Nephron progenitor cell (in vitro differentiated cells): Measurements from ENCODE around the gene NMRK1.

Source experiments
- DNase-seq: peaks from one replicate; pipeline ENCODE4 v3.0.0; 2021
- H3K27ac Mint-ChIP-seq: 2 replicates; pipeline ENCODE4 v1.8.0; 2021; ENCODE audit warnings: mild to moderate bottlenecking, moderate library complexity, mixed read lengths
- H3K27me3 Mint-ChIP-seq: 2 replicates; pipeline ENCODE4 v1.8.0; 2021; ENCODE audit warnings: mild to moderate bottlenecking, low read depth, mixed read lengths; ENCODE audit not compliant: poor library complexity
- H3K36me3 Mint-ChIP-seq: 2 replicates; pipeline ENCODE4 v1.8.0; 2021; ENCODE audit warnings: low read depth, mixed read lengths
- H3K4me1 Mint-ChIP-seq: 2 replicates; pipeline ENCODE4 v1.8.0; 2021; ENCODE audit warnings: mixed read lengths
- H3K4me3 Mint-ChIP-seq: 2 replicates; pipeline ENCODE4 v1.8.0; 2021; ENCODE audit warnings: mild to moderate bottlenecking, moderate library complexity, mixed read lengths
- H3K9me3 Mint-ChIP-seq: 2 replicates; pipeline ENCODE4 v1.8.0; 2021; ENCODE audit warnings: mild to moderate bottlenecking, moderate library complexity, mixed read lengths
- CTCF ChIP-seq: fragments of 200-600 bp; sonication (generic); IDR thresholded peaks from 2 replicates; pipeline ENCODE4 v1.5.0; 2021; ENCODE audit warnings: antibody characterized with exemption

Gene NMRK1

DNA sequence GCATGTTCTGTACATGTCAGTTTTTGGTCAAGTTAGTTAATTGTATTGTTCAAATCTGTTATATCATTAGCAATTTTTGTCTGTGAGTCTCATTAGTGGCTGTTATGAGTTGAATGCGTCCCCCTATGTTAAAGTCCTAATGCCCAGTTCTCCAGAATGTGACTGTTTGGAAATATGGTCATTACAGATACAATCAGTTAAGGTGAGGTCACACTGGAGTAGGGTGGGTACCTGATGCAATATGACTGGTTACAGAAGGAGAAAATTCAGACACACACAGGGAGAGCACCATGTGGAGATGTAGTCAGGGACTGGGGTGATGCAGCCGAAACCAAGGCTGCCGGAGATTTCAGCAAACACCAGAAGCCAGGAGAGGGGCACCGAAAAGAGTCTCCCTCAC lies 15.1 kb downstream of the NMRK1 start:
- TF ChIP-seq CTCF: no peak
- no peak for DNase-seq
- Mint-ChIP-seq H3K27me3 (peaks cover 4% of the 10 kb centered on the region), H3K4me1 (no peaks in the 10 kb centered on the region), H3K4me3 (no peak overlapping the region), H3K9me3 (no peaks in the 10 kb centered on the region), H3K36me3 (no peaks in the 10 kb centered on the region), H3K27ac (no peak overlapping the region)

GRCh38 chr9:75071530-75072122 lies 16.3 kb downstream of the NMRK1 start:
- H3K36me3 Mint-ChIP-seq: no peaks in the 10 kb centered on the region
- no peak for TF ChIP-seq CTCF
- H3K27me3 Mint-ChIP-seq: peaks cover 4% of the 10 kb centered on the region
- H3K9me3 Mint-ChIP-seq: no peaks in the 10 kb centered on the region
- no peak for DNase-seq
- no peaks in the 10 kb centered on the region for H3K4me1 Mint-ChIP-seq
- H3K4me3 Mint-ChIP-seq: no peak overlapping the region
- no peak overlapping the region for H3K27ac Mint-ChIP-seq

DNA sequence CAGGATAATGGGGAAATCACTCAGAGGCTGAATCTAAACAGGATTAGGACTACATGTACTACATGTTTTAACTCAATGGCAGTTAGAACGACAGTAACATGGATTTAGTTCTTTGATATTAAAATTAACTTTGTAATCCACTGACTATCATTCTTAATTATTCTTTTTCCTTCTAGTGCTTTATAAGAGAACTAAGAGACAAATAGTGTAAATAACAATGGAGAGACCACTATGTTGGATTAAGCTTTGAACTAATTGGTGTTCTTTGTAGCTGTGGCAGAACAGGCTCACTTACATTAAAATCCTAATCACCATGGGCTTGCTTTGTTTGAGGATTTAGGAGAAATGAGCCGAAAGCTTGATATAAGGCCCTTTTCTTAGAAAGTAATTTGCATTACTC lies 18.8 kb downstream of the NMRK1 start:
- no peak for TF ChIP-seq CTCF
- no peak overlapping the region for H3K27ac Mint-ChIP-seq
- DNase-seq: no peak
- no peaks in the 10 kb centered on the region for H3K9me3 Mint-ChIP-seq
- no peaks in the 10 kb centered on the region for H3K4me1 Mint-ChIP-seq
- no peak overlapping the region for H3K4me3 Mint-ChIP-seq
- no peaks in the 10 kb centered on the region for H3K36me3 Mint-ChIP-seq
- no peaks in the 10 kb centered on the region for H3K27me3 Mint-ChIP-seq

DNA sequence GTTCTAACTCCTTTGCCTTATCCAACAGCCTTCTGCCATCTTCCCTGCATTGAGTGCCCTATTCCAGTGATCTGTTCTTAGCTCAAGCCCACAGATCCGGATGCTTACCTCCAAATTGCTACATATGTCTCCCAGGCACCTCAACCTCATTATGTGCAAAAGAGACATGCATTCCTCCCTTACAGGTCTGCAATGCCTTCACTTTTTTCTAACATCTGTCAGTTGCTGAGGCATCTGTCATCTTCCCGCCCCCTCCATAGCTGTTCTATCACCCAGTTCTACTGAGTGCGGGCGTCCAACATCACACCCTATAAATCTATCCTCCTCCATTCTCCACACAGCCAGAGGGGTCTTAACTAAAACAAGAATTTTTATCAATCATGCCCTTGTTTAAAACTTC lies 20.1 kb downstream of the NMRK1 start:
- H3K27me3 Mint-ChIP-seq: no peaks in the 10 kb centered on the region
- H3K27ac Mint-ChIP-seq: no peak overlapping the region
- TF ChIP-seq CTCF: no peak
- H3K9me3 Mint-ChIP-seq: no peaks in the 10 kb centered on the region
- H3K4me1 Mint-ChIP-seq: no peaks in the 10 kb centered on the region
- DNase-seq: no peak
- H3K36me3 Mint-ChIP-seq: no peaks in the 10 kb centered on the region
- no peak overlapping the region for H3K4me3 Mint-ChIP-seq

- H3K9me3 Mint-ChIP-seq: no peaks in the 10 kb centered on the region
Observed at GRCh38 chr9:75065510-75065909, 22.4 kb downstream of the NMRK1 start.

More at GRCh38 chr9:75065510-75065909, 22.4 kb downstream of the NMRK1 start:
- H3K36me3 Mint-ChIP-seq: no peaks in the 10 kb centered on the region
- H3K27me3 Mint-ChIP-seq: no peaks in the 10 kb centered on the region
- no peak overlapping the region for H3K27ac Mint-ChIP-seq
- no peak for DNase-seq
- H3K4me1 Mint-ChIP-seq: no peaks in the 10 kb centered on the region
- H3K4me3 Mint-ChIP-seq: no peak overlapping the region
- no peak for TF ChIP-seq CTCF
